HepG2 (cell line): ENCODE results near the gene SOS2. TPM values are rescaled to one million over a fixed set of nuclear protein-coding genes. Genes with fewer than 3 reads are reported as not detected.

Experiments
- ARNTL ChIP-seq: sonication (generic); formaldehyde crosslinking; IDR thresholded peaks from 2 replicates; pipeline ENCODE4 v1.4.0; 2020; ENCODE audit warnings: mild to moderate bottlenecking, missing genetic modification reagents
- HNRNPLL ChIP-seq: fragments of 200-400 bp; formaldehyde crosslinking; IDR thresholded peaks from 2 replicates; pipeline ENCODE4 v1.6.1; 2017; ENCODE audit warnings: mild to moderate bottlenecking, low read depth, low read length; ENCODE audit not compliant: poor library complexity, severe bottlenecking
- LCORL ChIP-seq, 2 experiments: fragments of 450-650 bp in 1 of 2; sonication (generic) in 1 of 2; formaldehyde crosslinking in 1 of 2; IDR thresholded peaks; 2 replicates each; pipeline versions ENCODE4 v1.5.0 to v1.6.1; 2017 to 2020; ENCODE audit warnings: antibody characterized with exemption in 1 of 2, missing genetic modification reagents in 1 of 2
- NCOA1 ChIP-seq: sonication (generic); formaldehyde crosslinking; IDR thresholded peaks from 2 replicates; pipeline ENCODE4 v1.9.0; 2021; ENCODE audit warnings: missing genetic modification reagents
- PRMT3 ChIP-seq: sonication (generic); formaldehyde crosslinking; IDR thresholded peaks from 2 replicates; pipeline ENCODE4 v1.8.1; 2022; ENCODE audit warnings: low read depth, mild to moderate bottlenecking, moderate library complexity, missing genetic modification reagents, borderline replicate concordance
- ZNF17 ChIP-seq: sonication (generic); formaldehyde crosslinking; IDR thresholded peaks from 2 replicates; pipeline ENCODE4 v1.5.0; 2020; ENCODE audit warnings: mild to moderate bottlenecking, missing genetic modification reagents
- ZNF383 ChIP-seq: sonication (generic); formaldehyde crosslinking; IDR thresholded peaks from 2 replicates; pipeline ENCODE4 v1.4.0; 2020; ENCODE audit warnings: missing genetic modification reagents, mild to moderate bottlenecking, borderline replicate concordance
- ZNF510 ChIP-seq: sonication (generic); formaldehyde crosslinking; IDR thresholded peaks from 2 replicates; pipeline ENCODE4 v1.4.0; 2020; ENCODE audit warnings: low read depth, mild to moderate bottlenecking, missing genetic modification reagents
- ZNF646 ChIP-seq: sonication (generic); formaldehyde crosslinking; IDR thresholded peaks from 2 replicates; pipeline ENCODE4 v1.9.0; 2021; ENCODE audit warnings: mild to moderate bottlenecking, missing genetic modification reagents
- ZNF704 ChIP-seq: sonication (generic); formaldehyde crosslinking; IDR thresholded peaks from 2 replicates; pipeline ENCODE4 v1.8.1; 2023; ENCODE audit warnings: mild to moderate bottlenecking, inconsistent platforms, moderate library complexity, missing genetic modification reagents, borderline replicate concordance
- polyA plus RNA-seq, 8 experiments: library from polyadenylated mRNA; depleted of rRNA in 3 of 8; stranded (reverse) in 7 of 8; unstranded in 1 of 8; fragments of >200 nt; fragmentation: Illumina TruSeq in 4 of 8; extraction: Trizol in 4 of 8; gene quantifications; 2 replicates each; pipeline versions ENCODE4 v1.2.1 to v1.2.3, GENCODE V29; 2011 to 2016; ENCODE audit warnings: low read depth in 4 of 8, missing spikeins in 1 of 8, mixed read lengths in 1 of 8; ENCODE audit not compliant: insufficient read depth in 1 of 8
- total RNA-seq, 5 experiments: library from RNA; depleted of rRNA; stranded (reverse); fragments of >200 nt; fragmentation: Illumina TruSeq; extraction: Trizol; gene quantifications; 2 replicates each; pipeline ENCODE4 v1.2.3, GENCODE V29; 2016; ENCODE audit warnings: low read depth in 1 of 5
- TF ChIP-seq, protein P1 (sequence below): IDR thresholded peaks from 2 replicates; pipeline ENCODE4 v1.6.1; 2016; ENCODE audit warnings: missing compliant biosample characterization, missing genetic modification reagents, borderline replicate concordance
- TF ChIP-seq, protein P2 (sequence below): sonication (generic); formaldehyde crosslinking; IDR thresholded peaks from 2 replicates; pipeline ENCODE4 v1.4.0; 2020; ENCODE audit warnings: missing genetic modification reagents

The SOS2 gene
- total and polyA plus RNA-seq, 2 of the 13 experiments (the other 11 are each of a cell fraction or from before 2014, with no cell fraction given): 9.3 to 12.1 TPM

DNA sequence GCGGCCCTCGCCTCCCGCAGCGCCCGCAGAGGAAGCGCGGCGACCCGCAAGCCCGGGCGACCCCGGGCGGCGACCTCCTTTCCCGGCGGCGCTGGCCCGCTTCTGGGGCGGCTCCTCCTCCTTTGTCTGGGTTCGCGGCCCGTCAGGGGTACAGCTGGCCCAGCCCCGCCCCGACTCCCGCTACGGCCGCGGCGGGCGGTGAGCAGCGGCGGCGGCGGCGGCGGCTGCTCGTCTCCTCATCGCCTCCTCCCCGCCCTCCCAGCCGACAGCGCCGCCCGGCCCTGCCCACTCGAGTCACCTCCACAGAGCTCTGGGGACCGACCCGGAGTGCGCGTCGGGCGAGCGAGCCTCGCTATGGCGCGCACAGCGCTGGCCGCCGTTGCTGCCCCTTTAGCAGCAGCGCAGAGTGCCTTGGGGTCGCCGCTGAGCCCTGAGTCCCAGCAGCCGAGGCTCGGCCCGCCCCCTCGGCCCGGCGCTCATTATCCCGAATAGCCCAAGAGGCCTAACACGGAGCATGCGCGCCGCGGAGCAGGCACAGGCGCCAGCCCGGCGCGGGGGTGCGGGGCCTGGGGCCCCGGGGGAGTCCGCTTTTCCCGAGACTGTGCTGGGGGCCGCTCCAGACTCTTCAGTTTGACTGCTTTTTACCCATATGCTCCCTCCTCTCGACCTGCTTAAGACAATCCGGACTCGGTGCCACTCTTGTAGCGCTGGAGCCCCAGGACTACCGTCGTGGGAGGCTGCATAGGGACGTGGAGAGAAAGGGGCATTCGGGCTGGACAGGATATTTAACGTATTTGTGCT lies at the start of gene SOS2 (continued):
- TF ChIP-seq, protein P1, sequence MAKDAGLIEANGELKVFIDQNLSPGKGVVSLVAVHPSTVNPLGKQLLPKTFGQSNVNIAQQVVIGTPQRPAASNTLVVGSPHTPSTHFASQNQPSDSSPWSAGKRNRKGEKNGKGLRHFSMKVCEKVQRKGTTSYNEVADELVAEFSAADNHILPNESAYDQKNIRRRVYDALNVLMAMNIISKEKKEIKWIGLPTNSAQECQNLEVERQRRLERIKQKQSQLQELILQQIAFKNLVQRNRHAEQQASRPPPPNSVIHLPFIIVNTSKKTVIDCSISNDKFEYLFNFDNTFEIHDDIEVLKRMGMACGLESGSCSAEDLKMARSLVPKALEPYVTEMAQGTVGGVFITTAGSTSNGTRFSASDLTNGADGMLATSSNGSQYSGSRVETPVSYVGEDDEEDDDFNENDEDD: peak; percentile 38; the same call in 1 of the 2 replicates
- no peak for TF ChIP-seq NCOA1
- no peak for TF ChIP-seq LCORL (IDR thresholded peaks at IDR 0.05)
- no peak for TF ChIP-seq LCORL (CRISPR knock-in tag; IDR thresholded peaks at IDR 0.05)
- TF ChIP-seq ZNF383 (CRISPR knock-in tag): 0 out of 2 replicates have a peak, but pooled peaks have one; percentile 67
- TF ChIP-seq ZNF510: 0 out of 2 replicates have a peak, but pooled peaks have one; percentile 61
- TF ChIP-seq ZNF17 (CRISPR knock-in tag): no peak
- TF ChIP-seq, protein P2, sequence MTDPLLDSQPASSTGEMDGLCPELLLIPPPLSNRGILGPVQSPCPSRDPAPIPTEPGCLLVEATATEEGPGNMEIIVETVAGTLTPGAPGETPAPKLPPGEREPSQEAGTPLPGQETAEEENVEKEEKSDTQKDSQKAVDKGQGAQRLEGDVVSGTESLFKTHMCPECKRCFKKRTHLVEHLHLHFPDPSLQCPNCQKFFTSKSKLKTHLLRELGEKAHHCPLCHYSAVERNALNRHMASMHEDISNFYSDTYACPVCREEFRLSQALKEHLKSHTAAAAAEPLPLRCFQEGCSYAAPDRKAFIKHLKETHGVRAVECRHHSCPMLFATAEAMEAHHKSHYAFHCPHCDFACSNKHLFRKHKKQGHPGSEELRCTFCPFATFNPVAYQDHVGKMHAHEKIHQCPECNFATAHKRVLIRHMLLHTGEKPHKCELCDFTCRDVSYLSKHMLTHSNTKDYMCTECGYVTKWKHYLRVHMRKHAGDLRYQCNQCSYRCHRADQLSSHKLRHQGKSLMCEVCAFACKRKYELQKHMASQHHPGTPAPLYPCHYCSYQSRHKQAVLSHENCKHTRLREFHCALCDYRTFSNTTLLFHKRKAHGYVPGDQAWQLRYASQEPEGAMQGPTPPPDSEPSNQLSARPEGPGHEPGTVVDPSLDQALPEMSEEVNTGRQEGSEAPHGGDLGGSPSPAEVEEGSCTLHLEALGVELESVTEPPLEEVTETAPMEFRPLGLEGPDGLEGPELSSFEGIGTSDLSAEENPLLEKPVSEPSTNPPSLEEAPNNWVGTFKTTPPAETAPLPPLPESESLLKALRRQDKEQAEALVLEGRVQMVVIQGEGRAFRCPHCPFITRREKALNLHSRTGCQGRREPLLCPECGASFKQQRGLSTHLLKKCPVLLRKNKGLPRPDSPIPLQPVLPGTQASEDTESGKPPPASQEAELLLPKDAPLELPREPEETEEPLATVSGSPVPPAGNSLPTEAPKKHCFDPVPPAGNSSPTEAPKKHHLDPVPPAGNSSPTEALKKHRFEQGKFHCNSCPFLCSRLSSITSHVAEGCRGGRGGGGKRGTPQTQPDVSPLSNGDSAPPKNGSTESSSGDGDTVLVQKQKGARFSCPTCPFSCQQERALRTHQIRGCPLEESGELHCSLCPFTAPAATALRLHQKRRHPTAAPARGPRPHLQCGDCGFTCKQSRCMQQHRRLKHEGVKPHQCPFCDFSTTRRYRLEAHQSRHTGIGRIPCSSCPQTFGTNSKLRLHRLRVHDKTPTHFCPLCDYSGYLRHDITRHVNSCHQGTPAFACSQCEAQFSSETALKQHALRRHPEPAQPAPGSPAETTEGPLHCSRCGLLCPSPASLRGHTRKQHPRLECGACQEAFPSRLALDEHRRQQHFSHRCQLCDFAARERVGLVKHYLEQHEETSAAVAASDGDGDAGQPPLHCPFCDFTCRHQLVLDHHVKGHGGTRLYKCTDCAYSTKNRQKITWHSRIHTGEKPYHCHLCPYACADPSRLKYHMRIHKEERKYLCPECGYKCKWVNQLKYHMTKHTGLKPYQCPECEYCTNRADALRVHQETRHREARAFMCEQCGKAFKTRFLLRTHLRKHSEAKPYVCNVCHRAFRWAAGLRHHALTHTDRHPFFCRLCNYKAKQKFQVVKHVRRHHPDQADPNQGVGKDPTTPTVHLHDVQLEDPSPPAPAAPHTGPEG: no peak
- peak; percentile 77; the same call in 1 of the 2 replicates for TF ChIP-seq ZNF704
- TF ChIP-seq ZNF646 (CRISPR knock-in tag): no peak
- peak; percentile 92 for TF ChIP-seq HNRNPLL
- TF ChIP-seq ARNTL (CRISPR knock-in tag): 0 out of 2 replicates have a peak, but pooled peaks have one; percentile 23
- no peak for TF ChIP-seq PRMT3 (CRISPR knock-in tag)
